ENCODE data around the gene TOX2. TPM values are rescaled to one million over a fixed set of nuclear protein-coding genes. Genes with fewer than 3 reads are reported as not detected.

The TOX2 gene
- total RNA-seq, 2 donors from 2014 or later, result 4.0 to 6.1 TPM

- no peaks in the 10 kb centered on the region for H3K27me3 ChIP-seq
- no peak for DNase-seq
- no peaks in the 10 kb centered on the region for H3K36me3 ChIP-seq
- intact Hi-C loops (cut with DNase I), result no loop called here
- H3K4me1 ChIP-seq, result no peaks in the 10 kb centered on the region
- H3K9ac ChIP-seq (ENCODE audit: low read depth in 2 of 2, low read length in 2 of 2), result no peak overlapping the region
- no peaks in the 10 kb centered on the region for H3K9me3 ChIP-seq
- TF ChIP-seq CTCF (IDR thresholded peaks at IDR 0.05), result no peak
- no peak overlapping the region for H3K27ac ChIP-seq
- H3K4me3 ChIP-seq, result no peak overlapping the region
These were observed 56.6 kb downstream of the TOX2 start for GRCh38 chr20:43971267-43971666.

GRCh38 chr20:43972051-43972450 lies 57.4 kb downstream of the TOX2 start:
- Histone ChIP-seq H3K9me3 (no peaks in the 10 kb centered on the region), H3K27me3 (no peaks in the 10 kb centered on the region), H3K4me1 (no peaks in the 10 kb centered on the region), H3K9ac (ENCODE audit: low read depth in 2 of 2, low read length in 2 of 2) (no peak overlapping the region), H3K4me3 (no peak overlapping the region), H3K27ac (no peak overlapping the region), H3K36me3 (no peaks in the 10 kb centered on the region)
- no peak for TF ChIP-seq CTCF (IDR thresholded peaks at IDR 0.05)
- no peak for DNase-seq
- intact Hi-C loops (cut with DNase I), result no loop called here

- no peak for TF ChIP-seq CTCF (IDR thresholded peaks at IDR 0.05)
- Histone ChIP-seq H3K27me3 (no peaks in the 10 kb centered on the region), H3K4me3 (no peak overlapping the region), H3K36me3 (no peaks in the 10 kb centered on the region), H3K4me1 (no peaks in the 10 kb centered on the region), H3K9ac (ENCODE audit: low read depth in 2 of 2, low read length in 2 of 2) (no peak overlapping the region), H3K9me3 (no peaks in the 10 kb centered on the region), H3K27ac (no peak overlapping the region)
- intact Hi-C loops (cut with DNase I), result no loop called here
- no peak for DNase-seq
These were observed 58.0 kb downstream of the TOX2 start for GRCh38 chr20:43972692-43973091.

- H3K4me1 ChIP-seq, result no peaks in the 10 kb centered on the region
- no peak overlapping the region for H3K27ac ChIP-seq
- H3K27me3 ChIP-seq, result no peaks in the 10 kb centered on the region
- H3K9ac ChIP-seq (ENCODE audit: low read depth in 2 of 2, low read length in 2 of 2), result no peak overlapping the region
- no peaks in the 10 kb centered on the region for H3K36me3 ChIP-seq
- no peak overlapping the region for H3K4me3 ChIP-seq
- intact Hi-C loops (cut with DNase I), result no loop called here
- no peak for TF ChIP-seq CTCF (IDR thresholded peaks at IDR 0.05)
- no peaks in the 10 kb centered on the region for H3K9me3 ChIP-seq
- DNase-seq, result no peak
These were observed 58.6 kb downstream of the TOX2 start for GRCh38 chr20:43973231-43973630.

GRCh38 chr20:43973671-43974450 lies 59.2 kb downstream of the TOX2 start:
- intact Hi-C loops (cut with DNase I), result no loop called here
- Histone ChIP-seq H3K27me3 (no peaks in the 10 kb centered on the region), H3K27ac (no peak overlapping the region), H3K4me1 (no peaks in the 10 kb centered on the region), H3K9ac (ENCODE audit: low read depth in 2 of 2, low read length in 2 of 2) (no peak overlapping the region), H3K36me3 (no peaks in the 10 kb centered on the region), H3K4me3 (no peak overlapping the region), H3K9me3 (no peaks in the 10 kb centered on the region)
- no peak for DNase-seq
- TF ChIP-seq CTCF (IDR thresholded peaks at IDR 0.05), result no peak
